DMS79 treated with DMSO at 0.1 percent for 48 hours (cell line): Measurements from ENCODE around the gene ABHD12.

Source experiments
- DNase-seq: peaks from one replicate; lab custom pipeline; 2025; lab: John Stamatoyannopoulos, UW

ABHD12 gene

DNA sequence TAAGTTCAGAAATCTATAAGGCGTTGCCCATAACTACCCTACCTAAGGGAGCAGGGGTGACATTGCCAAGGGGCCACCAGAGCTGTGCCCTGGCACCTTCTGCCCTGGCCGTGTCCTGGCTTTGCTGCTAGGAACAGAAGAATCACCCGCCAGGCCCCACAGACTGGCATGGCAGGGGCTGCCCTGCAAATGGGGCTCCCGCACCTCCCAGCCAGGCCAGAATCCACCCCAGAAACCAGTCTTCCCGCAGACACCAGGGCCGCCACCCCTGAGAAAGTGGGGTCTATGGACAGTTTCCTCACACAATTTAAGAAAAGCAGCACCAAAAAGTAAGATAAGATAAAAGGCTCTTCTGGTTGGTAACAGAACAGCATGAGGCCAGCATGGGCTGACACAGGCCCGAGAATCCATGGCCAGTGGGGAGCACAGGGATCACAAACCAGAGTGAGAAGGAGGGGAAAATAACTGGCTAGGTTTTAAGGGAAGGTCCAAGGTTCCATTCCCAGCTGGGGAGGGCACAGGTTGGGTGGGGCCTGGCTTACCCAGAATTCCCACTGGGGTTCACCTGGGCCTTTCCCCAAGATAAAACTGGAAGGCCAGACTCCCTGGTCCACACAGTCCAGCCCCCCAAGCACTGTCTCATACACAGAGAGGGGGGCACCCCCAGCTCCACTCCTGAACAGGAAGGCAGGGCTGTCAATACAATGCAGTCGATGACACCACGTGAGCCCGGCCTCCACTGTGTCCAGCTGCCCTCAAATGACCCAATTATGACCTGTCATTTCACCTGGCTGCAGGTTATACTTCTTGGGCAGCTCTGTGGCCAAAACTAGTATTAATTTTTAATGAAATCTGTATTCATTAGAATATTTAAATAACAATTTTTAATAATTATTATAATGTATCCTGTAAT lies 83.4 kb downstream of the ABHD12 start:
- no peak for DNase-seq

DNA sequence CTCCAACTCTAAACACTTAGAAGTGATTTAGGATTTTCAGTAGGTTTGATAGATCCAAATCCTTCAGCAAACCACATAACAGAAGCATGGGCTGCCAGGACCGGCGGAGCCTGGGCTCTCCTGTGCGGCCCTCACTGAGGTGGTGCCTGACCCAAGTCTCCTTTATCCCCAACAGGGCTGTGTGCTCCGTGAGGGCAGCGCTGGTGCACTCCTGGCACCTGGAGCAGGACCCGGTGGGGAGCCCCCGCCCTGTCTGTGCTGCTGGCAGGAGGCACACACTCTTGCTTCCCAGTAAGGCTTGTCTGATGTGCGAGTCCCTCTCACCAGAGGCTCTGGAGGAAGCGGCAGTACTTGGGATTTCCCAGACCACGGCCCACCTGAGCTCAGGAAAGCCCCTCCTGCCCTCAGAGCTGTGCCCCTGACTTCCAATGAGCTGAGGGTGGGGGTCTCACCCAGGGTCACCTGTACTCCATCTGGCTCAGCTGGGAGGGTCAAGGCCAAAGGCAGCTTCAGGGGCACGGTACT lies 86.5 kb downstream of the ABHD12 start:
- DNase-seq = no peak

- no peak for DNase-seq
Observed at GRCh38 chr20:25303292-25304024, 87.2 kb downstream of the ABHD12 start.

GRCh38 chr20:25302596-25302995 lies 88.0 kb downstream of the ABHD12 start:
- DNase-seq = no peak

- DNase-seq = no peak
Observed at GRCh38 chr20:25301357-25301920, 89.2 kb downstream of the ABHD12 start.

- DNase-seq = no peak
Observed at GRCh38 chr20:25300496-25301170, 90.0 kb downstream of the ABHD12 start.

DNA sequence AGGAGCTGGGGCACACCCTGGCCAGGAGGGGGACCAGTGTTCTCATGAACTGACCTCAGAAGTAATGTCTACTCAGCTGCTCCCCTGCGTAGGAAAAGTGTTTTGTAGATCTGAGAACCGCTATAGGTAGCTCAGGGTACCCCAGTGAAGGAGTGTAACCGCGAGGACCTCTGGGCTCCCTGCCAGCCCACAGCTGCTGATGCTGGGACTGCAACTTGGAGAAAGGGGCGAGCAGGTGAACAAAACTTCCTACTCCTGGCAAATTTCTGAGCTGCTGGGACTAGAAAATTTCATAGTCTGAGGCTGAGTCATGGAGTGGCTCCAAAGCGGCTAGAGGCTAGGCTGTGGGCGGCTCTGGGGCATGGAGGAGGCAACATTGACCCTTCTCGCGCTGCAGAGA lies 90.8 kb downstream of the ABHD12 start:
- peak; percentile 5 for DNase-seq

- no peak for DNase-seq
Observed at GRCh38 chr20:25297141-25297905, 93.3 kb downstream of the ABHD12 start.

- DNase-seq = peak; percentile 2
Observed at GRCh38 chr20:25296094-25297093, 94.2 kb downstream of the ABHD12 start.

- DNase-seq = no peak
Observed at GRCh38 chr20:25295386-25296093, 95.1 kb downstream of the ABHD12 start.

DNA sequence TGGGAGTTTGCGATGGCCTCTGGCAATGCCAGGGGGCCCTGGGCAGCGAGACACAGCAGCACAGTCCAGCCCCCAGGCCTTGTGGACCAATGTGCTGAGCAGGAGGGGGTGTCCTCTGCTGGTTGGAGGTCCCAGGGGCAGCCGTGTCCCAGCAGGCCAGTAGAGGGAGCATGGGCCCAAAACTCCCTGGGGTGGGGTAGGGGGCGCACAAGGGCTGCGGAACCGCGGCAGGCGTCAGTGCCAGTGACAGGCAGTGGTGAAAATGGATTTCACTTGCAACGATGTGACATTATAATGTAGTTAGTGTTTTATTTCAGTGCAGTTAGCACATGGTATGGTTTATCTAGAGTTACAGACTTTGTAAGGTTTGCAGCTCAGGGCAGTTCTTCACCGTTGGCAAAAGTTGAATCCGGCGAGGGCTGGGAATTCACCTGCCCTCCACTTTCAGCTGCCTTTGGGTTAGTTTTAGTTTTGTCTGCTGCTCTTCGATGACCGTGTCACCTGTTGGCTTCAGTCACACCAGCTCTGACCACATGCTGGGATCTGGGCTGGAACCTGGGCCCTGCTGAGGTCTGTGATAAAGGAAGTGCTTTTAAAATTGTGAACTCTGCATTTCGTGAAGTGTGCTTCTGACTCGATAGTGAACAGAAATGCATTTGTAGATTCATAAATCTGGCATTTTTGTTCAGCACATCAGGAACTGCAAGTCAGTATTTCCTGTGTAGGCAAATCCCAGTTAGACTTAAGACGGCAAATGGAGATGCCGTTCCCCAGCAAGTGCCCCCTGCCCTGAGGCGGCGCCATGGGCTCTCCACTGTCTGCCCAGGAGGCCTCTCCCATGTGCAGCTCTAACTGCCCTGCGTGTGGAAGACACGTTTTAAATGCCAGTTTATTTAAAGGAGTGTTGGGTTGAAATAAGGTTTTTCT lies 95.9 kb downstream of the ABHD12 start:
- DNase-seq = no peak

DNA sequence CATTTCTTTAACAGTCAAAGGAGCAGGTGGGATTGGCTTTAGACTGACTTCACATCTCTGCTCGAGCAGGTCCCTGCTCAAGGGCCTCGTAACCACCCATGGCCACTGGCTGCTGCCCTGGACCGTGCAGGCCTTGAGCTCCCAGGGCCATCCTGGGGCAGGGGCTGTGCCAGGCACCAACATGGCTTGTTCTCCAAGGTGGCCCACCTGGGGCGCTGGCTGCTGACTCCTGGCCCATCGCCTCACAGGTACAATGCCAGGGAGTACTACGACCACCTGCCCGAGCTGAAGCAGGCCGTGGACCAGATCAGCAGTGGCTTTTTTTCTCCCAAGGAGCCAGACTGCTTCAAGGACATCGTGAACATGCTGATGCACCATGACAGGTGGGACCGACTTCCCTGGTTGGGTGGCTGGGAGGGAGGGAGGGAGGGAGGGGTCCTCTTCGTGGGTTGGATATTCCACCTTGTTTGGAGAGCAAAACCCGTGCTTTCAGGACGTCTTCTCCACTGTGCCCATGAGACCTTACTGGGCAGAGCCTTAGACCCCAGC lies 96.7 kb downstream of the ABHD12 start:
- no peak for DNase-seq

GRCh38 chr20:25293507-25293906 lies 97.1 kb downstream of the ABHD12 start:
- no peak for DNase-seq

DNA sequence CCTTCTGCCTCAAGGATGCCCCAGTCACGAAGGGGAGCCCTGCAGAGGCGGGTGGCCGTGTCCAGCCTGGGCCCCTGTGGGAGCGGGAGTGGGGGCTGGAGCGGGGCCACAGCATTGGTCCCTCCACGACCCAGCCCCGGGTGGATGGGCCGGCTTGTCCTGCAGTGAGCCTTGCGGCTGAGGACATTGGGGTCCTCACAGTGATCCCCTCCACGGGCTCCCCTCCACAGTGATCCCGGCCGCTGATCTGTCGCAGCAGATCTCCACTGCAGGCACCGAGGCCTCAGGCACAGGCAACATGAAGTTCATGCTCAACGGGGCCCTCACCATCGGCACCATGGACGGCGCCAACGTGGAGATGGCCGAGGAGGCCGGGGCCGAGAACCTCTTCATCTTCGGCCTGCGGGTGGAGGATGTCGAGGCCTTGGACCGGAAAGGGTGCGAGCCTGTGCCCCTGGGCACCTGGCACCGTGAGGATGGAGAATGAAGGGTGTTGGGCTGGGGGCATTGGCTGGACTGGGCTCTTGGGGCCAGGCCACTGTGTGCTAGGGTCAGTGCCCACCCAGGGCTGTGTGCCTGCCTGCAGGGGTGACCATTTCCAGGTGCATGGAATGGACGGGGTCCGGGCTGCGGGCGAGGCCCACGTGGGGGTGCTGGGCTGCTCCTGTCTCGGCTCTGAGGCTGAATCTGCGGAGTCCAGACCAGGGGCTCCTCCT lies 98.3 kb downstream of the ABHD12 start:
- DNase-seq = no peak

DNA sequence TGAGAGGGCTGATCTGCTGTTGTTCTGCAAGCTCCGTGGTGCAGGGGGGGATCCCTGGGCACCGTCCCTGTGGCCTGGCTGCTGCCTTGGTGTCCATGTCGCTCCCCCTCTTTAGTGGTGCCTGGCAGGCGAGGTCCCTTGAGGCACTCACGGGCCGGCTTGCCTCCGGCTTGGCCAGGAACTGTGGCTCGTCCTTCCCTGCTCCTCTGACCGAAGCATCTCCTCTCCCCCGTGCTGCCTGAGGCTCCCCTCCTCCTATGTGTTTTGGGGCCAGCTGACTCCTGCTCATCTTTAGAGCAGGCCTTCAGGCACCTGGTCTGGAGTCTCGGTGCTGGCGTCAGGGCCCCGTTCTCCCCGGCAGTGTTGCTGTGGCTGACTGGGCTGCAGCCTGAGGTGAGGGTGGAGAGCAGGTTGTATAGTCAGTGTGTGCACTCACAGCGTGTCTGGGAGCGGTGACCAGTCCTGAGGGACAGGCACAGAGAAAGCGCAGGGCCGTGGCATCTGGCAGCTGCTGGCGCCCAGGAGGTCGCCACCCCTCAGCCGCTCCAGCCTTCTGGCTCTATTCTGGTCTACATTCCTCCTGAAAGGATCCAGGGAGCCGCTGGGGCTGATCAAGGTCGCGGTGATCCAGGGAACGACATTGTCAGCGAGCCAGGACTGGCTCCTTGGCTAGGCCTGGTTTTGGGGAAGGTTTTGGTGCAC lies 99.1 kb downstream of the ABHD12 start:
- DNase-seq = no peak

DNA sequence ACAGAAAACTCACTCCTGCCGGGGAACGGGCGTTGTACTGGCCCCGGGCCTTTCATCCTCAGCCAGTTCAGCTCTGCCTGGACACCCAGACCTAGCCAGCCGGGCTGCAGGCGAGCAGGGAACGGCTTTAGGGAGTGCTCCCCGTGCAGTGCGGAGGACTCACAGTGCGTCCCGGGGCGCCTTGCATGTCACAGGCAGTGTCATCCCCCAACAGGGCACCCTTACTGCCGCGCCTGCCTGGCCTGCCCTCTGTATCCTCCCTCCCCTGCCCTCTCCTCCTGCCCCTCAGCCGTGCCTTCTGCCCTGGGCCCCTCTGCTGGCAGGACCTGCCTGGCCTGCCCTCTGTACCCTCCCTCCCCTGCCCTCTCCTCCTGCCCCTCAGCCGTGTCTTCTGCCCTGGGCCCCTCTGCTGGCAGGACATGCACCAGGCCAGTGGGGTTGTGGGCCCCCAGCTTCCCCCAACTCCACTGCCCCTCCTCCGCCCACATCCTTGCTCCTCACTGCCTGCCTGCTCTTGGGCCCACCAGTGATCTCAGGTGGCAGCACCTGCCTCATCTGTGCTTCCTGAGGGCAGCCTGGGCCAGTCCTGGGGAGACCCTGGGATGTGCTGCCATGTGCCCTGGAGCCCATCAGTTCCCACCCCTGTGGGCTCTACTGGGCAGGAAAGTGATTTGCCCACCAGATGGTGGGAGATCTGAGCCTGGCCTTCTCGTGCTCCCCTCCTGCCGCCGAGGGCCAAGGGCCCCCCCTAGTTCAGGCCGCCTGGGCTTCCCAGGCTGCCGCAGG lies 99.8 kb downstream of the ABHD12 start:
- DNase-seq = no peak
